KMS-11 (cell line): ENCODE measurements around the gene IFITM2.
A peak's percentile ranks its signal among the peaks of the same experiment; 100 is the strongest.

Source experiments
- H2AFZ ChIP-seq: fragments of 200-600 bp; sonication (generic); 2 replicates; pipeline ENCODE4 v1.6.1; 2016; ENCODE audit warnings: antibody characterized with exemption, mixed run types, low read depth
- H3K27ac ChIP-seq: fragments of 200-600 bp; sonication (generic); 2 replicates; pipeline ENCODE4 v1.6.1; 2016; ENCODE audit warnings: mild to moderate bottlenecking, mixed run types
- H3K27me3 ChIP-seq: fragments of 200-600 bp; sonication (generic); 2 replicates; pipeline ENCODE4 v1.6.1; 2017; ENCODE audit warnings: mild to moderate bottlenecking, low read depth, mixed run types, moderate library complexity; ENCODE audit not compliant: insufficient read depth
- H3K36me3 ChIP-seq: fragments of 200-600 bp; sonication (generic); 2 replicates; pipeline ENCODE4 v1.6.1; 2017; ENCODE audit warnings: mild to moderate bottlenecking, mixed run types; ENCODE audit not compliant: insufficient read depth
- H3K4me1 ChIP-seq: fragments of 200-600 bp; sonication (generic); 2 replicates; pipeline ENCODE4 v1.6.1; 2016; ENCODE audit warnings: mild to moderate bottlenecking, low read depth, mixed run types; ENCODE audit not compliant: poor library complexity, severe bottlenecking
- H3K4me2 ChIP-seq: fragments of 200-600 bp; sonication (generic); 2 replicates; pipeline ENCODE4 v1.7.0; 2016; ENCODE audit warnings: mild to moderate bottlenecking, mixed run types
- H3K4me3 ChIP-seq: fragments of 200-600 bp; sonication (generic); IDR thresholded peaks from 2 replicates; pipeline ENCODE4 v1.6.1; 2017; ENCODE audit warnings: low read depth, low read length, mixed read lengths; ENCODE audit not compliant: insufficient read depth
- H3K79me2 ChIP-seq: fragments of 200-600 bp; sonication (generic); 2 replicates; pipeline ENCODE4 v1.6.1; 2016; ENCODE audit warnings: low read depth, mixed run types; ENCODE audit not compliant: insufficient read depth
- H3K9ac ChIP-seq: fragments of 200-600 bp; sonication (generic); 2 replicates; pipeline ENCODE4 v1.6.1; 2016; ENCODE audit warnings: mild to moderate bottlenecking, mixed run types
- H4K20me1 ChIP-seq: fragments of 200-600 bp; sonication (generic); 2 replicates; pipeline ENCODE4 v1.6.1; 2016; ENCODE audit warnings: mild to moderate bottlenecking, mixed run types; ENCODE audit not compliant: insufficient read depth
- CTCF ChIP-seq: fragments of 200-600 bp; sonication (generic); conservative IDR thresholded peaks from 2 replicates; pipeline ENCODE4 v1.6.1; 2017; ENCODE audit warnings: low read depth, mild to moderate bottlenecking, antibody characterized with exemption, low read length, moderate library complexity, mixed read lengths

Gene IFITM2

GRCh38 chr11:299951-300735, 7.5 kb upstream of the IFITM2 start:
- no peaks in the 10 kb centered on the region for H3K36me3 ChIP-seq
- H3K4me1 ChIP-seq = peaks cover 17% of the 10 kb centered on the region
- H3K9ac ChIP-seq = no peak overlapping the region
- H3K4me2 ChIP-seq = no peak overlapping the region
- no peak overlapping the region for H2AFZ ChIP-seq
- H3K27me3 ChIP-seq = peaks cover 23% of the 10 kb centered on the region; the same call in 1 of the 2 replicates
- no peaks in the 10 kb centered on the region for H3K79me2 ChIP-seq
- no peak overlapping the region for H3K4me3 ChIP-seq
- TF ChIP-seq CTCF = no peak
- no peaks in the 10 kb centered on the region for H4K20me1 ChIP-seq
- no peak overlapping the region for H3K27ac ChIP-seq

DNA sequence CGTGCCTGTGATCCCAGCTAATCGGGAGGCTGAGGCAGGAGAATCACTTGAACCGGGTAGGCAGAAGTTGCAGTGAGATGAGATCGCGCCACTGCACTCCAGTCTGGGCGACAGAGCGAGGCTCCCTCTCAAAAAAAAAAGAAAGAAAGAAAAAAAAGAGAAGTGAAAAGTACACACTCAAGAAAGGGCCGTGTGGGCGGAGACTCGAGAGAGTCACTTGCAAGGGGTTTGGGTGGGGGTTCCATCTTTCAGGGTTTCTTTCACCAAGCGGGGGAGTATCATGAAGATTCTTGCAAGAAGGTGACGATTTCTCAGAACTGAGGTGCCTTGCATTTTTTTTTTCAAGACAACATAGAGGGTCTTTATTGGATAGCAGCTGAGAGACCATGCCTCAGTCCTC, 4.3 kb upstream of the IFITM2 start:
- Histone ChIP-seq H3K4me3 (no peak overlapping the region), H3K4me2 (no peak overlapping the region)
- TF ChIP-seq CTCF = no peak

GRCh38 chr11:304061-304506, 3.5 kb upstream of the IFITM2 start:
- Histone ChIP-seq H3K27me3 (peaks cover 46% of the 10 kb centered on the region), H3K4me2 (no peak overlapping the region), H3K4me1 (no peaks in the 10 kb centered on the region), H3K27ac (no peak overlapping the region), H3K4me3 (no peak overlapping the region), H4K20me1 (no peaks in the 10 kb centered on the region), H3K79me2 (no peaks in the 10 kb centered on the region), H3K36me3 (no peaks in the 10 kb centered on the region), H3K9ac (no peak overlapping the region), H2AFZ (no peak overlapping the region)
- no peak for TF ChIP-seq CTCF

More for the DNA sequence above, 4.3 kb upstream of the IFITM2 start:
- Histone ChIP-seq H3K4me1 (peaks cover 3% of the 10 kb centered on the region), H3K27ac (no peak overlapping the region), H2AFZ (no peak overlapping the region), H3K9ac (no peak overlapping the region), H3K36me3 (no peaks in the 10 kb centered on the region), H3K27me3 (peaks cover 44% of the 10 kb centered on the region), H3K79me2 (no peaks in the 10 kb centered on the region), H4K20me1 (no peaks in the 10 kb centered on the region)

- H3K27me3 ChIP-seq = peaks cover 50% of the 10 kb centered on the region
- no peak overlapping the region for H2AFZ ChIP-seq
- H4K20me1 ChIP-seq = no peaks in the 10 kb centered on the region
- no peak overlapping the region for H3K9ac ChIP-seq
- H3K79me2 ChIP-seq = no peaks in the 10 kb centered on the region
- no peak overlapping the region for H3K4me3 ChIP-seq
- no peak overlapping the region for H3K27ac ChIP-seq
- H3K4me1 ChIP-seq = no peaks in the 10 kb centered on the region
- no peaks in the 10 kb centered on the region for H3K36me3 ChIP-seq
- peak; percentile 69 for TF ChIP-seq CTCF
- no peak overlapping the region for H3K4me2 ChIP-seq
Observed at GRCh38 chr11:304915-305843, 2.4 kb upstream of the IFITM2 start.
